Measurements from ENCODE around the gene COPS6.

DNA sequence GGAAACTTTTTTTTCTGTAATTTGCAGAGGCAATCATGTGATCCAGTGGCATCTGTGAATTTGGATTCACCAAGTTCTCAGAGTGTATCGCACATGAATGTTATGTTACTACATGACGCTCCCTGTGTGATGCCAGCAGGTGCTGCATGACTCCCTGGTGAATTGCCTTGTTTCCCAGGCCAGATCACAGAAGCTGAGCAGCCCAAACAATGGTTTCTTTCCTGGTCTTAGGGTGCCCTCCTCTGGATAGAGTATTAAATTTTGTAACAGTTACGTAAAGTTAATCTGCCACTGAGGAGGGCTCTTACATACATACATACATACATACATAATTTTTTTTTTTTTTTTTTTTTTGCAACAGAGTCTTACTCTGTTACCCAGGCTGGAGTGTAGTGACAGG is 35.6 kb upstream of the COPS6 start:
- TF ChIP-seq POLR2A (IDR thresholded peaks at IDR 0.05; ENCODE audit: low read depth, low read length) (no peak), POLR2AphosphoS5 (IDR thresholded peaks at IDR 0.05; ENCODE audit: low read depth, low read length) (no peak)

All from GM12892 (cell line).